GM12865 (cell line): ENCODE data around the gene ALAS1.
"Not testable (repeated sequence)": the region's sequence is repeated elsewhere in the genome, so short reads cannot be mapped to it uniquely, and the experiment has no call there.

Experiments used
- DNase-seq: peaks from one replicate; pipeline ENCODE4 v3.0.0; 2010; ENCODE audit warnings: low read depth
- H3K4me3 ChIP-seq: 2 replicates; pipeline ENCODE4 v1.5.1; 2011; ENCODE audit warnings: mild to moderate bottlenecking, low read depth, low read length, control low read depth
- CTCF ChIP-seq: IDR thresholded peaks from 2 replicates; pipeline ENCODE4 v1.5.1; 2011; ENCODE audit warnings: low read length, control low read depth, low read depth, inconsistent platforms; ENCODE audit not compliant: insufficient read depth; ENCODE audit errors: missing control alignments

Gene ALAS1

GRCh38 chr3:52177701-52178042, 20.3 kb upstream of the ALAS1 start:
- DNase-seq, result no peak
- no peak for TF ChIP-seq CTCF
- no peak overlapping the region for H3K4me3 ChIP-seq

- H3K4me3 ChIP-seq, DNase-seq: not testable (repeated sequence)
Observed at GRCh38 chr3:52178126-52178525, 19.8 kb upstream of the ALAS1 start.

- no peak for TF ChIP-seq CTCF
- DNase-seq, result no peak
Observed at GRCh38 chr3:52178537-52178936, 19.4 kb upstream of the ALAS1 start.

GRCh38 chr3:52181543-52181942, 16.4 kb upstream of the ALAS1 start:
- DNase-seq, result no peak
- no peak for TF ChIP-seq CTCF
- H3K4me3 ChIP-seq, result no peak overlapping the region

More at GRCh38 chr3:52178537-52178936, 19.4 kb upstream of the ALAS1 start:
- H3K4me3 ChIP-seq, result no peak overlapping the region

- TF ChIP-seq CTCF, result no peak
- no peak overlapping the region for H3K4me3 ChIP-seq
- no peak for DNase-seq
Observed at GRCh38 chr3:52182196-52182595, 15.8 kb upstream of the ALAS1 start.

GRCh38 chr3:52182691-52183090, 15.3 kb upstream of the ALAS1 start:
- no peak overlapping the region for H3K4me3 ChIP-seq
- no peak for DNase-seq
- no peak for TF ChIP-seq CTCF

- TF ChIP-seq CTCF, result no peak
- H3K4me3 ChIP-seq, result no peak overlapping the region
- DNase-seq, result no peak
Observed at GRCh38 chr3:52183786-52184445, 14.0 kb upstream of the ALAS1 start.
